ENCODE results near the gene GNPTG. TPM values are rescaled to one million over a fixed set of nuclear protein-coding genes. Genes with fewer than 3 reads are reported as not detected.

GNPTG gene
- total and polyA plus RNA-seq, 2 of the 13 experiments (the other 11 are each of a cell fraction or from before 2014, with no cell fraction given), result 22.7 to 71.1 TPM

- TF ChIP-seq ZNF503 (CRISPR knock-in tag; IDR thresholded peaks at IDR 0.05), result no peak
- 0 out of 2 replicates have a peak, but pooled peaks have one; percentile 36 for TF ChIP-seq ZNF317 (CRISPR knock-in tag; IDR thresholded peaks at IDR 0.05)
- TF ChIP-seq KDM2A (CRISPR knock-in tag; IDR thresholded peaks at IDR 0.05; ENCODE audit: borderline replicate concordance, low read depth), result peak; percentile 8; the same call in 1 of the 2 replicates
- TF ChIP-seq TARDBP (CRISPR knock-in tag; IDR thresholded peaks at IDR 0.05), result no peak
- no peak for TF ChIP-seq ZBTB26 (CRISPR knock-in tag; IDR thresholded peaks at IDR 0.05; ENCODE audit: borderline replicate concordance)
- 0 out of 2 replicates have a peak, but pooled peaks have one; percentile 18 for TF ChIP-seq POGZ (CRISPR knock-in tag; IDR thresholded peaks at IDR 0.05)
- no peak for TF ChIP-seq ZNF550 (CRISPR knock-in tag; IDR thresholded peaks at IDR 0.05; ENCODE audit: borderline replicate concordance)
- TF ChIP-seq POLR2AphosphoS2 (IDR thresholded peaks at IDR 0.05; ENCODE audit: low read depth, low read length), result no peak
- no peak for TF ChIP-seq ELF4 (CRISPR knock-in tag; IDR thresholded peaks at IDR 0.05; ENCODE audit: borderline replicate concordance)
- no peak for TF ChIP-seq GMEB2 (CRISPR knock-in tag; IDR thresholded peaks at IDR 0.05; ENCODE audit: low read depth)
- TF ChIP-seq NCOA5 (CRISPR knock-in tag; IDR thresholded peaks at IDR 0.05), result no peak
- TF ChIP-seq CHD4 (IDR thresholded peaks at IDR 0.05; ENCODE audit: borderline replicate concordance, low read length), result peak; percentile 89
- no peak for TF ChIP-seq PLRG1 (conservative IDR thresholded peaks at IDR 0.05)
- TF ChIP-seq ZNF275 (CRISPR knock-in tag; IDR thresholded peaks at IDR 0.05; ENCODE audit: borderline replicate concordance), result 0 out of 2 replicates have a peak, but pooled peaks have one; percentile 49
- TF ChIP-seq ZNF83 (CRISPR knock-in tag; IDR thresholded peaks at IDR 0.05; ENCODE audit: borderline replicate concordance), result no peak
- TF ChIP-seq ZNF224 (CRISPR knock-in tag; IDR thresholded peaks at IDR 0.05), result no peak
- no peak for TF ChIP-seq DNMT1 (CRISPR knock-in tag; IDR thresholded peaks at IDR 0.05)
- 0 out of 2 replicates have a peak, but pooled peaks have one; percentile 57 for TF ChIP-seq ZC3H4 (CRISPR knock-in tag; IDR thresholded peaks at IDR 0.05; ENCODE audit: borderline replicate concordance)
- TF ChIP-seq ZMYM2 (CRISPR knock-in tag; IDR thresholded peaks at IDR 0.05), result no peak
- TF ChIP-seq FUBP1 (CRISPR knock-in tag; IDR thresholded peaks at IDR 0.05; ENCODE audit: borderline replicate concordance), result no peak
- TF ChIP-seq ZMYM3 (CRISPR knock-in tag; IDR thresholded peaks at IDR 0.05), result peak; percentile 73
- TF ChIP-seq HNRNPUL1 (IDR thresholded peaks at IDR 0.05; ENCODE audit: low read depth, low read length), result no peak
Observed at GRCh38 chr16:1330931-1331711, 20.6 kb upstream of the GNPTG start (continued).
